Fibroblast of skin of scalp (primary cell): ENCODE data around the gene SLC6A13.
A peak's percentile ranks its signal among the peaks of the same experiment; 100 is the strongest.
"Not testable (repeated sequence)": the region's sequence is repeated elsewhere in the genome, so short reads cannot be mapped to it uniquely, and the experiment has no call there.

ENCODE experiments used
- DNase-seq: peaks from one replicate; pipeline ENCODE4 v3.0.0-alpha.2; 2013

Gene SLC6A13

GRCh38 chr12:232731-233614, 29.7 kb downstream of the SLC6A13 start:
- DNase-seq, result no peak

DNA sequence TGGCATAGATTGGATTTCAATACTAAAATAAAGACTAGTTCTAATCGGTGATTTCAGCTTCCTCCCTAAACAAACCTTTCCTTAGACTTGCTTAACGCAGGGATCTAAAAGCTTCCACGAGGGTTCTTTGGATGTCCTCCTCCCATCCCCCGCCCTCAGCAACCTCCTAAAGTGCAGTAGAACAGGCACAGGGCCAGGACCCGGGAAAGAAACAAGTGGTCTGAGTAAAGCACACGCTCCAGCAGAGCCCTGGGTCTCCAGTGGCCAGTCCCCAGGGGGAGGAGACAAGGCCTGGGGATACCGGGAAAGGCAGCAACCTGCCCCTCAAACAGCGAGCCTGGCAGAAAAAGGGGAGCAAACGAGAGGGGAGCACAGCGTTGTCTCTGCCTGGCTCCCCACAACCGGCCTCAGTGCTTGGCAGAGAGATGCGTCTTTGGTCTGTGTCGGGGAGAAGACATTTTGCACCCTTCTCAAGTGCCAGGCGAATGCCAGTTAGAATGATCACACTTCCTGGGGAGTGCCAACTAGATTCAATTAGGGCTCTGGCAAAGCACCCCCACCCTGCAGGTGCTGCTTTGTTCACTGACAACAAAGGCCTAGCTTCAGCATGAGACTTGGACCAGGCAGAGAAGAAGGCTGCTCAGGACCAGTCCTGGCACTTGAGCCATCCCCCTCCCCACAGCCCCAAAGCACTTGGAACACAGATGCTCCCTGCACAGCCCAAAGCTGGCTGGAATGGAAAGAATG, 31.5 kb downstream of the SLC6A13 start:
- no peak for DNase-seq

- DNase-seq, result no peak
These were observed 33.0 kb downstream of the SLC6A13 start for GRCh38 chr12:229441-230191.

DNA sequence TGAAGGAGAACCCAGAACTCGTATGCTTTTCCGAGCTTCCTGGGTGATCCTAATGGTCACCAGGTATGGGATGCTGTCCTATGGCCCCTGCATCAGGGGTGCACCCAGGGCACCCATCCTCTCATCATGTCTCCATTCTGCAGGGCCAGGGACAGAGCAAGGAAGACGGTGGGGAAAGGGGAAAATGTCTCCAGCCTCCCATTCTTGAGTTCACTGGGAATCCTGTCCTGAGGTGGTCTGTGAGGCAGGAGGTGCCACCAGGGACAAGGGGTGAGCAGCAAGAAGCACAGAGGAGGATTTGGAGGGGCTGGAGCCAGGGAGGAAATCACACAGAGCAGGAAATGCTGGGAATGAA, 33.8 kb downstream of the SLC6A13 start:
- DNase-seq, result no peak

DNA sequence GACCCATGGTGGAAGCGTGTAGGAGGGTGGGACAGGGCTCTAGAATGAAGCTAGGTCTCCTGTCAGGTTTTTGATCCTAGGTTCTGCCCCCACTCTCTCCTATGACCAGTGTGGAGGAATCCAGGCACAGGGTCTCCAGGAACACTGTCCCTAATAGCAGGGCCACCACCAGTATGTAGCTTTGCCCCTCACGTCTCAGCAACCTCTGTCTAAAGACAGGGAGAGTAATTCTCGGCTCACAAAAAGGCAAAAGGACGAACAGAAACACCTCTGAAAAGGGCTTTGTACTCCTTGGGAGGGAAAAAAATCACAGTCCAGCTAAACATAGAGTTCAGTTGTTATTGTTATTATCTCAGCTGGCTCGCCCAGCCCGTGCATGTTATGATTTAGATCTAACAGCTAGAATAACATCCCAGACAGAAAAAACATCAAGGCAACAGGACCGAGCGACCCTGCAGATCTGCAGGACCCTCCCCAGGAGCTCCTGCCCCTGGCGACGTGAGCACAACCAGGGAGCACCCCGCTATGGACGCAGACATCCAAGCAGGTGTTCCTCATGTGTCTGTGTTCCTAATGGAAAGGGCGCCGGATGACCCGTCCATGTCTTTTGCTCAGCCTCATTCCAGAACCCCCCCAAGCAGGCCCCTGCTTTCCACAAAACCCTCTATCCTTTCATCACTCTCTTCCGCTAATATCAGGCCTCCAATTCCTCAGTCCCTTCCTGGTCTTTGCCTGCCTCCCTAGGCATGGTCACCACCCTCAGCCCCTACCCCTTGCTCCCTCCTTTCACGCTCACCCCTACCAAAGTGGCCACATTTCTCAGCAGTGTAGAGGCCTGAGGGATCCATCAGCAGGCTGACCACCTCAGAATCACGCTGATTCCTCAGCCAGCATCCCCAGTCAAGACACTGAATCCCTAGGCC, 34.5 kb downstream of the SLC6A13 start:
- DNase-seq, result no peak

- no peak for DNase-seq
These were observed 35.2 kb downstream of the SLC6A13 start for GRCh38 chr12:227286-227915.

DNA sequence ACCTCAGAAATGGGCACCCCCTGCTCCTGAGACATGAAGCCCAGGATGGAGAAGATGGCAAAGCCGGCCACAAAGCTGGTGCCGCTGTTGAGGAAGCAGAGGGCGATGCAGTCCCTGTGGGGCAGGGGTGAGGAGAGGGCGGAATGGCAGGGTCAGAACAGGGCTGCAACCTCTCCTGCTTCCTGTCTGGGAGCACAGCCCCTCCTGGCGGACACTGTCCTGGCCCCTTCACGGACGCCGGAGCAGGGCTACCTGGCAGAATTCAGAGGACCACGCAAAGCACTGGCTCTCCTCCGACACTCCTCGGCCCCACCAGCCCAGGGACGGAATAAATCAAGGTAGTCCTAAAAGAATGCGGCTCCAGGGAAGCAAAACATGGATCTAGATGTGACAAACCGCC, 36.2 kb downstream of the SLC6A13 start:
- DNase-seq, result no peak

DNA sequence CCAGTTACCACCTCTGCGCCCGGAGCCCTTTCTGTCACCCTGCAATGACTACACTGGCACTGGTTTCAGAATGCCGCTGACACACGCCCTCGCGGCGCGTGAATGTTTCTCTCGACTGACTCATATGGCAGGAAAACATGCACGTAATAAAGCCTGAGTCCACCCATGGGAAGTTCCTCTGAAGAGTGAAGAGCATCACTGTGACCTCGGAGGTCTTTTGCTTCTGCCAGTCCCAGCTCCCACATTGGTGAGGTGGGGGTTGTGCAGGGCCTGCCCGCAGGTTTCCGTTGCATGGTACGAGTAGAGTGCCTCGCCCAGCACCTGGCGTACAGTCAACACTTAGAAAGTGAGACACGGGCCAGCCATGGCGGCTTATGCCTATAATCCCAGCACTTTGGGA, 37.6 kb downstream of the SLC6A13 start:
- no peak for DNase-seq

GRCh38 chr12:224330-224729, 38.3 kb downstream of the SLC6A13 start:
- no peak for DNase-seq

DNA sequence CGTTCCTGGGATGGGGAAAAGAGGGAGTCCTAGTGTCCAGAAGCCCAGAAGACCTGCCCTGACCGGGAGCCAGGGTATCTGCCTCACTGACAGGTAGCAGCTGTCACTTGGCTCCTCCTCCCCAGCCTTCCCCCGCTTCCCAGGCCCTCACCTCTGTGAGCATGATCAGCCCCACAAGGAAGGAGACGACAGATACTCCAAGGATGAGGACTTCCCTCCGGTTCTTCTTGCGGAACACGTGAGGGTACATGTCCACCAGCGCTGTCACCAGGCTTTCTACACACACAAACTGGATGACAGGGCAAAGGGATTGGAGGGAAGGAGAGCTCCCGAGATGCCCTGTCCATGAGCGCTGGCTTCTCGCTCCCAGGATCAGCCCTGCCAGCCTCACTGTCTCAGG, 38.8 kb downstream of the SLC6A13 start:
- DNase-seq, result no peak

- DNase-seq, result no peak
These were observed 40.9 kb downstream of the SLC6A13 start for GRCh38 chr12:221736-222135.

DNA sequence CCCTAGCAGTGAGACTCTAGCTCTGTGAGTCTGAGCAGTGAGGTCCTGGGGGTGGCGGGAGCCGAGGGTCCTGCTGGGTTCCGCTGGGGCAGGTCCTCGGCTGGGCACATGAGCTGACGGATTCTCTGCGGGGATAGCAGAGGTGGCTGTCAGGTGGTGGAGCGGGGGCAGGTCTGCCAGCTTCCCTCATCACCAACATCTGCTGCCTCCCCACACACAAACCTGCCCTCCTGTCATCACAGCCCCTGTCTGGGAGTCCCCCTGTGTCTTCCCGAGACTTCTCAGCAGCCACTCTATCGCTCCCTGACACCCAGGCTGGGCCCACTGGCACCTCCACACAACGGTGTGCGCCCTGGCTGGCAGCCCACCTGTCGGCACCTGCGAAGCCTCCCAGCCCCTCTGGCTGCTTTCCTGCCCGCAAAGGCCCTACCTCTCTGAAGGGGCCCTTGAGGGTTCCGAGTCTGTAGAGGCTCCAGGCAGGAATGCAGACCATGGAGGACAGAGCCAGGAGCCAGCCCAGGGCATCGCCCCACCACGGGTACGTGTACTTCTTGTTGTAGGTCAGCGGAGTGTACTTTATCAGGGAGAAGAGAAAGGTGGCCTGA, 41.6 kb downstream of the SLC6A13 start:
- no peak for DNase-seq

GRCh38 chr12:220491-220890, 42.1 kb downstream of the SLC6A13 start:
- DNase-seq, result no peak

DNA sequence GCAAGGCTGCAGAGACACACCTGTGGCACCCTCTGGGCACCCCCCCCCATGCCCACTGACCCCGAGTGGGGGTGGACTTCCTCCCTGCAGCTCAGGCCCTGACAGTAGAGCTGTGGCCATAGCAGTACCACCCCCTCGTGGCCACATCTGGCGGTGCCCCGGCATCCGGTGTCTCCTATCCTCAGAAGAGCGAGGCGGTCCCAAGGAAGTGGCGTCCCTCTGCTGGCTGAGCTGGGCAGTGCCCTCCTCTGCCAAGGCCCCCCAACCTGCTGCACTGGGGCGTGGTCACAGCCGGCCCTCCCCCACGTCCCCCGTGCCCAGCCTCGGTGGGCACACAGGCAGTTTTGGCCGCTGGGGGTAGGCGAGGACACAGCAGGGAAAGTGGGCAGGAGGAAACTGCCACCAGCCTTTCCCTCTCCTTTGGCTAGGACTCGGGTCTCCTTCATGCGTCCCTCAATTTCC, 42.7 kb downstream of the SLC6A13 start:
- DNase-seq, result peak; percentile 52

- no peak for DNase-seq
These were observed 43.7 kb downstream of the SLC6A13 start for GRCh38 chr12:218728-219590.

DNA sequence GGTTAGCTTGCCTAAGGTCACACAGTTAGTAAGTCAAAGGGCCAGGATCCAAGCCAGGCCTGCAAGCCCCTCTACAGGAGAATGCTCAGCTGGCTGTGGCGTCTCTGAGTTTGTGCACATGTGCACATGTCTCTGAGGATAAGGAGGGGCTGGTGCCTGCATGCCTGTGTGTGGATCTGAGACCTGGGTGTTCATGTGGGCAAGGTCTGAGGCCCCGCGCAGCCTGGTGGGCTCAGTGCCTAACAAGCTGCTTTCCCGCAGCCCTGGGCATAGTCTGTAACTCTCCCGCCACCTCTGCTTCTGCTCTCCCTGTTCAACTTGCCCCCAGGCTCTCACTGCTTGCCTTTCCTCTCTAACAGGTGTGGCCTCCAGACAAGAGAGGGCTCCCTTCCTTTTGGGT, 44.4 kb downstream of the SLC6A13 start:
- no peak for DNase-seq

DNA sequence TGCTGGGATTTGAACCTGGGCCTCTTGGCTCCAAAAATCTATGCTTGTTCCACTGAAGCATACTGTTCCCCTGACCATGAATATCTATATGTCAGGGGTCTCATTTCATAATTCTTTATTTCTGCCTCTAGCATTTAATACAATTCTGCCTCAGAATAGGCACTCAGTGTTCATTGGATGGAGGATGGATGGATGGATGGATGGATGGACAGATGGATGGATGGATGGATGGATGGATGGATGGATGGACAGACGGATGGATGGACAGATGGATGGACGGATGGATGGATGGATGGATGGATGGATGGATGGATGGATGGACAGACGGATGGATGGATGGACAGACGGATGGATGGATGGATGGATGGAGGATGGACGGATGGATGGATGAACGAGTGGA, 45.6 kb downstream of the SLC6A13 start:
- DNase-seq, result not testable (repeated sequence)

- no peak for DNase-seq
These were observed 47.5 kb downstream of the SLC6A13 start for GRCh38 chr12:215116-215515.

DNA sequence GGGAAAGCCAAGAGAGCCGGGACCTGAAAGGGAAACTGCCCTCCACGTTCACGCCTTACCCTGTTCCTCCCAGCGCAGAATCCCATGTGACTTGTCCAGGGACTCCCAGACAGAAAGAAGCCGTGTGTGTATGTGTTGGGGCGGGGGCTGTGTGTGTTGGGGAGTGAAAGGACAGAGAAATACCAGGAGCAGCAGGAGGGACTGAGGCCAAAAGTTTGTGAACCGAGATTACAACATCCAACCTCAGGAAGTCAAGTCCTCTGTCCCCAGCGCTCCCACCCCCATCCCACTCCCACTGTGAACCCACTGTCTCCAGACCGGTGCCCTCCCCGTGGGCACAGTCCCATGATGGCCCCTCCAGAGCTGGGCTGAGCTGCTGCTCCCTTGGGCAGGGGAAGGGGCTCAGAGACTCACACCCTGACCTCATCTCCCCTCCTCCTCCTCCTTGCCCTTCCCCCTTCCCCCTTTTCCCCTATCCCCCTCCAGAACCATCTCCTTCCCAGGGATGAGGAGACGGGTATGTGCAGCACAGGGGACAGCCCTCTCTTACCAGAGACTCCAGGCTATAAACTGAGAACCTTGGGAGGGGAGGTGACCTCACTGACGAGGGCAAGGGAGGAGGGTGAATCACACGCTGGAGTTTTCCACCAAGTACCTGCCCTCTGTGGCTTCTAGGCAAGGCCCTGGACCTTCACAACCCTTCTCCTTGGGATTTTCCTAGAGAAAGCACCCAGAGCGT, 48.5 kb downstream of the SLC6A13 start, which contains the start of gene SLC6A12:
Gene SLC6A12 (minus strand): TSS at position 155 of the 739 bp plus-strand sequence. CDS start 4,171 bp downstream, outside the sequence.
- DNase-seq, result no peak
